Sigmoid colon (tissue), 7 donors: Measurements from ENCODE around the gene RPS19BP1. TPM values are rescaled to one million over a fixed set of nuclear protein-coding genes. Genes with fewer than 3 reads are reported as not detected.
"Not testable (repeated sequence)": the region's sequence is repeated elsewhere in the genome, so short reads cannot be mapped to it uniquely, and the experiment has no call there.

Experiments
- DNase-seq: peaks from one replicate; pipeline ENCODE4 v3.0.0-alpha.2; 2019
- H3K27ac ChIP-seq, 4 donors: fragments of 200-600 bp; sonication (generic); one replicate each; pipeline ENCODE4 v1.5.1; 2016 to 2019; ENCODE audit warnings: mild to moderate bottlenecking in 1 of 4
- H3K27me3 ChIP-seq, 3 donors: fragments of 200-600 bp; sonication (generic); one replicate each; pipeline ENCODE4 v1.5.1; 2019; ENCODE audit warnings: mild to moderate bottlenecking in 1 of 3
- H3K36me3 ChIP-seq, 4 donors: fragments of 200-600 bp; sonication (generic); one replicate each; pipeline ENCODE4 v1.5.1; 2016 to 2019
- H3K4me1 ChIP-seq, 4 donors: fragments of 200-600 bp; sonication (generic); one replicate each; pipeline ENCODE4 v1.5.1; 2017 to 2019
- H3K4me3 ChIP-seq, 4 donors: fragments of 200-600 bp; sonication (generic); one replicate each; pipeline ENCODE4 v1.5.1; 2017 to 2019; ENCODE audit warnings: mild to moderate bottlenecking in 2 of 4, moderate library complexity in 1 of 4
- H3K9me3 ChIP-seq, 4 donors: fragments of 200-600 bp in 3 of 4; sonication (generic) in 3 of 4; one replicate each; pipeline versions ENCODE4 v1.5.1 to v1.6.1; 2013 to 2019
- EP300 ChIP-seq, 4 donors: sonication (generic); formaldehyde crosslinking; IDR thresholded peaks; one replicate each; pipeline ENCODE4 v1.6.1; 2017; ENCODE audit warnings: antibody characterized with exemption in 4 of 4
- POLR2A ChIP-seq, 2 donors: fragments of 450-650 bp; IDR thresholded peaks; one replicate each; pipeline ENCODE4 v1.6.1; 2016; ENCODE audit warnings: antibody characterized with exemption in 2 of 2, mild to moderate bottlenecking in 2 of 2, moderate library complexity in 2 of 2
- POLR2AphosphoS5 ChIP-seq, 4 donors: sonication (generic); formaldehyde crosslinking; IDR thresholded peaks; one replicate each; pipeline ENCODE4 v1.6.1; 2017; ENCODE audit warnings: antibody characterized with exemption in 4 of 4
- WGBS, 2 donors: extraction: QIAGEN DNeasy Blood & Tissue Kit; methylation state at CpG; one replicate each; pipeline ENCODE4 v1.1.7; 2013; 5-methylcytosine and 5-hydroxymethylcytosine counted together
- intact Hi-C: fragments of 100-400 bp; cut with DNase I; formaldehyde crosslinking; loops from one replicate; pipeline ENCODE4 v1.15.1; 2023
- polyA plus RNA-seq, 3 donors: library from polyadenylated mRNA; stranded (reverse); fragments of 200-250 nt; gene quantifications; one replicate each; pipeline ENCODE4 v1.2.3, GENCODE V29; 2013
- total RNA-seq, 4 donors: library from RNA; depleted of rRNA; stranded (reverse); fragments of >200 nt; gene quantifications; one replicate each; pipeline ENCODE4 v1.1.0, GENCODE V29; 2016
- TF ChIP-seq, protein P1 (sequence below), 4 experiments: fragments of 450-650 bp in 3 of 4; fragments of 200-600 bp in 1 of 4; IDR thresholded peaks; one replicate each; pipeline ENCODE4 v1.5.1; 2016 to 2019; ENCODE audit warnings: antibody characterized with exemption in 4 of 4, mild to moderate bottlenecking in 3 of 4, moderate library complexity in 2 of 4
- donor health status: healthy with polysubstance abuse.
- donor health status: Bipolar disorder and iron deficiency.
- donor health status: healthy.

The RPS19BP1 gene
- total and polyA plus RNA-seq, 7 donors = 148 to 217 (median 180) TPM

DNA sequence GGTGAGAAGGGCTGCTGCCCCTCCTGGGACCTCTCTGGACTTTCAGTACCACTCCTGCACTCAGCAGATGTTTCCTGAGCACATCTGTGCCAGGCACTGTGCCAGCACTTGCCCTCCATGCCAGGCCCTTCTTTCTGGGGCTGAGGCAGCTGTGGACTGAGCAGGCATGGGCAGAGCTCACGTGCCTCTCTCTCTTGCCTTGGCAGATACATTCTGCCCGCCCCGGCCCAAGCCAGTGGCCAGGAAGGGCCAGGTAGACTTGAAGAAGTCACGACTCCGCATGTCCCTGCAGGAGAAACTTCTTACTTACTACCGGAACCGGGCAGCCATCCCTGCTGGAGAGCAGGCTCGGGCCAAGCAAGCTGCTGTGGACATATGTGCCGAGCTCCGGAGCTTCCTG lies 20.5 kb downstream of the RPS19BP1 start:
- Histone ChIP-seq H3K36me3 (peaks cover 22 to 92% (median 48%) of the 10 kb centered on the region in 4 donors), H3K9me3 (no peaks in the 10 kb centered on the region), H3K4me3 (no peak overlapping the region), H3K4me1 (no peaks in the 10 kb centered on the region), H3K27me3 (no peaks in the 10 kb centered on the region), H3K27ac (no peak overlapping the region)
- TF ChIP-seq EP300 (IDR thresholded peaks at IDR 0.05) (no peak), POLR2AphosphoS5 (IDR thresholded peaks at IDR 0.05) (no peak), POLR2A (IDR thresholded peaks at IDR 0.05) (no peak)
- TF ChIP-seq, protein P1, sequence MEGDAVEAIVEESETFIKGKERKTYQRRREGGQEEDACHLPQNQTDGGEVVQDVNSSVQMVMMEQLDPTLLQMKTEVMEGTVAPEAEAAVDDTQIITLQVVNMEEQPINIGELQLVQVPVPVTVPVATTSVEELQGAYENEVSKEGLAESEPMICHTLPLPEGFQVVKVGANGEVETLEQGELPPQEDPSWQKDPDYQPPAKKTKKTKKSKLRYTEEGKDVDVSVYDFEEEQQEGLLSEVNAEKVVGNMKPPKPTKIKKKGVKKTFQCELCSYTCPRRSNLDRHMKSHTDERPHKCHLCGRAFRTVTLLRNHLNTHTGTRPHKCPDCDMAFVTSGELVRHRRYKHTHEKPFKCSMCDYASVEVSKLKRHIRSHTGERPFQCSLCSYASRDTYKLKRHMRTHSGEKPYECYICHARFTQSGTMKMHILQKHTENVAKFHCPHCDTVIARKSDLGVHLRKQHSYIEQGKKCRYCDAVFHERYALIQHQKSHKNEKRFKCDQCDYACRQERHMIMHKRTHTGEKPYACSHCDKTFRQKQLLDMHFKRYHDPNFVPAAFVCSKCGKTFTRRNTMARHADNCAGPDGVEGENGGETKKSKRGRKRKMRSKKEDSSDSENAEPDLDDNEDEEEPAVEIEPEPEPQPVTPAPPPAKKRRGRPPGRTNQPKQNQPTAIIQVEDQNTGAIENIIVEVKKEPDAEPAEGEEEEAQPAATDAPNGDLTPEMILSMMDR (IDR thresholded peaks at IDR 0.05) = no peak
- intact Hi-C loops = no loop called here
- peak; percentile 56 for DNase-seq
- 93 to 94% methylated on average over 10 of the region's 10 CpGs for WGBS, 2 donors

DNA sequence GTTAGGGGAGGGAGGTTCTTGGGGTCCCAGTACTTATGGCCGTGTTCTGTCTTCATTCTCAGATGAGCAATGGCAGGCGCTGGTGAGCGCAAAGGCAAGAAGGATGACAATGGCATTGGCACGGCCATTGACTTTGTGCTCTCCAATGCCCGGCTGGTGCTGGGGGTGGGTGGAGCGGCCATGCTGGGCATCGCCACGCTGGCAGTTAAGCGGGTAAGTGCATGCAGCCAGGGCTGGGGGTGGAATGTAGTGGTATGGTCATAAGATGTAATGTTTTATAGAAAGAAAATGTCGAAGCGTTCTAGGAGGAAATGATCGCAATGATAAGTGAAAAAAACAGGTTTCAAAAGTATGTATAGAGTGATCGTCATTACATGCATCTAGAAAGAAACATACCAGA lies 21.3 kb downstream of the RPS19BP1 start:
- H3K4me3 ChIP-seq = no peak overlapping the region
- no peaks in the 10 kb centered on the region for H3K27me3 ChIP-seq
- H3K36me3 ChIP-seq = peaks cover 22 to 96% (median 49%) of the 10 kb centered on the region in 4 donors
- intact Hi-C loops = no loop called here
- H3K4me1 ChIP-seq = no peaks in the 10 kb centered on the region
- no peaks in the 10 kb centered on the region for H3K9me3 ChIP-seq
- DNase-seq = no peak
- WGBS, 2 donors = 95 to 96% methylated on average over 13 of the region's 13 CpGs
- TF ChIP-seq POLR2AphosphoS5 (IDR thresholded peaks at IDR 0.05) = no peak
- TF ChIP-seq EP300 (IDR thresholded peaks at IDR 0.05) = no peak
- TF ChIP-seq, protein P1 (IDR thresholded peaks at IDR 0.05) = no peak
- TF ChIP-seq POLR2A (IDR thresholded peaks at IDR 0.05) = no peak
- no peak overlapping the region for H3K27ac ChIP-seq

DNA sequence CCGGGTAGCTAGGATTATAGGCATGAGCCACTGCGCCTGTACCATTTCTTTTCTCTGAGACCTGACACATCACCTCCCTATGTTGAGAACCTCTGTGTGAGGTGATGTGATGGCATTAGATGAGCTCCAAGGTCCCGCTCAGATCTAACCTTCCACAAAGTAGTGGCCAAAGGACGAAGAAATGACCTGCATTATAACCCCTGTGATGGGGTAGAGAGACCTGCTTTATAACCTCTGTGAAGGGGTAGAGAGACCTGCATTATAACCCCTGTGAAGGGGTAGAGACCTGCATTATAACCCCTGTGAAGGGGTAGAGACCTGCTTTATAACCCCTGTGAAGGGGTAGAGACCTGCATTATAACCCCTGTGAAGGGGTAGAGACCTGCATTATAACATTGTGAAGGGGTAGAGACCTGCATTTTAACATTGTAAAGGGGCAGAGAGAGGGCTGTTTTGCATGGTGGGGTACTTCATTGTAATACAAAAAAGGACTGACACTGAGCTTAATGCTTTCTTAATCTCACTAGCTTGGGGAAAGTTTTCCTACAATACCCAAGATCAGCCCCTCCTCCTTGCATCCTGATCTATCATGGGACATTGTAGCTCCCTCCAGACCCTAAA lies 21.9 kb downstream of the RPS19BP1 start:
- H3K27me3 ChIP-seq = no peaks in the 10 kb centered on the region
- intact Hi-C loops = no loop called here
- WGBS, 2 donors = 92 to 97% methylated on average over 4 of the region's 4 CpGs

DNA sequence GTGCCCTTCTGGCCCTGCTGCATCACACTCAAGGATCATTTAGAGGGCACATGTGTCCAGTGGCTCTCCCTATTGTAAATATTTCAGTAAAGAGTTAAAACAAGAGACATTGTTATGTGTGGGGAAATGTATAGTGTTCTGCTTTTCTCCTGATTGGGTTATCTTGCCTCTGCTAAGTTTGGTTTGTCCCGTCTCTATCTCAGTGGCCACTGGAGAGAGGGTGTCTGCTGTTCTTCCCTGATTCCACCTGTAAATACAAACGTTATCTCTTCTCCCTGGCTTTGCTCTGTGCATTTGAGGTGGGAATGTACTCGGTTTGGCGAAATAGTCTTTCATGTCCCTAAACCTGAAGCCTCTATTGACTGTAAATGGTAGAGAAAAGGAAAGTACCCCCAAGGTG lies 24.2 kb downstream of the RPS19BP1 start:
- TF ChIP-seq EP300 (IDR thresholded peaks at IDR 0.05) = no peak
- TF ChIP-seq, protein P1 (IDR thresholded peaks at IDR 0.05) = no peak
- Histone ChIP-seq H3K4me3 (no peak overlapping the region), H3K9me3 (no peaks in the 10 kb centered on the region), H3K27ac (no peak overlapping the region), H3K27me3 (no peaks in the 10 kb centered on the region), H3K4me1 (peaks cover 0 to 20% (median 10%) of the 10 kb centered on the region in 4 donors), H3K36me3 (peaks cover 23 to 96% (median 58%) of the 10 kb centered on the region in 4 donors)
- no peak for DNase-seq
- 79% methylated on average over 4 of the region's 4 CpGs for WGBS, 2 donors
- intact Hi-C loops = no loop called here

More for the DNA sequence above, 21.9 kb downstream of the RPS19BP1 start:
- H3K36me3 ChIP-seq = peaks cover 27 to 100% (median 55%) of the 10 kb centered on the region in 4 donors
- peaks cover 0 to 1% (median 0%) of the 10 kb centered on the region in 4 donors for H3K4me1 ChIP-seq
- TF ChIP-seq POLR2AphosphoS5 (IDR thresholded peaks at IDR 0.05) = no peak
- no peak for TF ChIP-seq EP300 (IDR thresholded peaks at IDR 0.05)
- no peak for TF ChIP-seq POLR2A (IDR thresholded peaks at IDR 0.05)
- TF ChIP-seq, protein P1 (IDR thresholded peaks at IDR 0.05) = no peak
- H3K9me3 ChIP-seq = no peaks in the 10 kb centered on the region
- no peak for DNase-seq
- no peak overlapping the region for H3K27ac ChIP-seq
- no peak overlapping the region for H3K4me3 ChIP-seq

DNA sequence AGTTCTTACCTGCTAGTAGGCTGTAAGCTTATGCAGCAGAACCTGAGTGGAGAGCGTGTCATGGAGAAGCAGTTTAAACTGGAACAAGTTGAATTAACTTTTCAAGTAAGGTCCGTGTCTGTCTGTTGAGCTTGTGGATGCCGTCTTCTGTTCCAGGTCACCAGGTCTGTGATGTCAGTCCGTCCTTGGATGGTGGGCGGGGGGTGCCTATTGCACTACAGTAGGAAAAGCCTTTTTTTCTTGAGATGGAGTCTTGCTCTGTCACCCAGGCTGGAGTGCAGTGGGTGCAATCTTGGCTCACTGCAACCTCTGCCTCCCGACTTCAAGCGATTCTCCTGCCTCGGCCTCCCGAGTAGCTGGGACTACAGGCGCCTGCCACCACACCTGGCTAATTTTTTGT lies 25.5 kb downstream of the RPS19BP1 start:
- H3K4me3 ChIP-seq, DNase-seq, H3K27me3 ChIP-seq, H3K27ac ChIP-seq, intact Hi-C loops, H3K9me3 ChIP-seq: not testable (repeated sequence)
- peaks cover 15 to 82% (median 46%) of the 10 kb centered on the region in 4 donors for H3K36me3 ChIP-seq
- 74 to 80% methylated on average over 10 of the region's 10 CpGs for WGBS, 2 donors
- peaks cover 0 to 27% (median 18%) of the 10 kb centered on the region in 4 donors for H3K4me1 ChIP-seq
